AG04449 (cell line): ENCODE data around the gene ANO6.

Experiments
- CTCF ChIA-PET: fragments of 350-600 bp; formaldehyde crosslinking; extraction: SDS; loops from one replicate; lab custom pipeline; 2021; ENCODE audit warnings: antibody characterized with exemption; lab: Yijun Ruan, JAX
- POLR2A ChIA-PET: fragments of 400-600, 350-600 bp; formaldehyde crosslinking; extraction: SDS; loops from one replicate; lab custom pipeline; 2020; ENCODE audit warnings: antibody characterized with exemption, inconsistent platforms; lab: Yijun Ruan, JAX
- DNase-seq: peaks from one replicate; pipeline ENCODE4 v3.0.0-alpha.2; 2010; ENCODE audit warnings: low read depth, low spot score
- H3K4me3 ChIP-seq: 2 replicates; pipeline ENCODE4 v1.5.1; 2011; ENCODE audit warnings: low read depth, mild to moderate bottlenecking, control low read depth, low read length
- CTCF ChIP-seq: IDR thresholded peaks from one replicate; pipeline ENCODE4 v1.5.1; 2011; ENCODE audit warnings: mild to moderate bottlenecking, moderate library complexity, low read length, control low read depth, inconsistent platforms; ENCODE audit not compliant: insufficient read depth; ENCODE audit errors: missing control alignments

The ANO6 gene

GRCh38 chr12:45289245-45290215 is 73.6 kb downstream of the ANO6 start:
- DNase-seq = no peak
- no peak overlapping the region for H3K4me3 ChIP-seq
- TF ChIP-seq CTCF = no peak
- POLR2A ChIA-PET = interaction anchor here (0.7 kb wide), 1 partner anchor 16 kb away, joined by 3 read pairs; no protein-coding TSS in a partner anchor
- CTCF ChIA-PET = interaction anchor here (0.7 to 1.1 kb wide), 3 partner anchors 13 to 74 kb away, joined by 3 to 4 read pairs (median 3); partner anchors contain the start of gene ANO6

GRCh38 chr12:45290216-45290605 is 74.3 kb downstream of the ANO6 start:
- no peak overlapping the region for H3K4me3 ChIP-seq
- peak; percentile 37 for DNase-seq
- CTCF ChIA-PET = interaction anchor here (0.7 kb wide), 2 partner anchors 20 to 74 kb away, joined by 3 read pairs; partner anchors contain the start of gene ANO6
- POLR2A ChIA-PET = interaction anchor here (0.7 kb wide), 1 partner anchor 16 kb away, joined by 3 read pairs; no protein-coding TSS in a partner anchor
- no peak for TF ChIP-seq CTCF

- TF ChIP-seq CTCF = no peak
- DNase-seq = no peak
- ChIA-PET POLR2A (no interaction called here), CTCF (interaction anchor here (0.6 to 1.0 kb wide), 2 partner anchors 17 to 97 kb away, joined by 3 read pairs; no protein-coding TSS in a partner anchor)
- H3K4me3 ChIP-seq = no peak overlapping the region
Measured at GRCh38 chr12:45291518-45291917, 75.6 kb downstream of the ANO6 start.

- TF ChIP-seq CTCF = no peak
- ChIA-PET POLR2A (no interaction called here), CTCF (interaction anchor here (0.9 kb wide), 1 partner anchor 120 kb away, joined by 3 read pairs; no protein-coding TSS in a partner anchor)
- no peak overlapping the region for H3K4me3 ChIP-seq
- no peak for DNase-seq
Measured at GRCh38 chr12:45292486-45293195, 76.7 kb downstream of the ANO6 start.

GRCh38 chr12:45294906-45295305 is 79.0 kb downstream of the ANO6 start:
- no peak for DNase-seq
- TF ChIP-seq CTCF = no peak
- POLR2A ChIA-PET = no interaction called here
- no peak overlapping the region for H3K4me3 ChIP-seq
- CTCF ChIA-PET = interaction anchor here (0.8 to 1.6 kb wide), 2 partner anchors 9 to 19 kb away, joined by 3 to 4 read pairs; no protein-coding TSS in a partner anchor
